NCI-H226 (cell line): ENCODE measurements around the gene VSTM5.
"Not testable (repeated sequence)": the region's sequence is repeated elsewhere in the genome, so short reads cannot be mapped to it uniquely, and the experiment has no call there.

ENCODE experiments used
- DNase-seq: peaks from one replicate; pipeline ENCODE4 v3.0.0-alpha.2; 2015

The VSTM5 gene

DNA sequence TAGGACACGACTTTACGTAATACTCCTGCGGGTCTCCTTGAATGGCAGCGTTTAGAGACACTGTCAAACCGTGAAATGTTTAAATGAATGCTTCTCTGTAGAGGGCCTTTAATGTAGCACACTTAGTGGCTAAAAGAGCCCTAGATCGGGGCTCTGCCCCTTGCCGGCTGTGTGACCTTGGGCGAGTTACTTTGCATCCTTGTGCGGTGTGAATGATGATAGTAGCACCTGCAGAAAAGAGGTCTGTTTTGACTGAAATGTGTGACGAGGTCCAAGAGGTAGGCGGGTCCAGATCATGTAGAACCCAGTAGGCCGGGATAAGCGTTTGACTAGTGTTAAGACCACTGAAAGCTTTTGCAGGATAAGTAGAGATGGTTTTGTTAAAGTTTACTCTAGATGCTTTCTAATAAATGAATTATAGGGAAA lies 65.5 kb downstream of the VSTM5 start:
- no peak for DNase-seq

DNA sequence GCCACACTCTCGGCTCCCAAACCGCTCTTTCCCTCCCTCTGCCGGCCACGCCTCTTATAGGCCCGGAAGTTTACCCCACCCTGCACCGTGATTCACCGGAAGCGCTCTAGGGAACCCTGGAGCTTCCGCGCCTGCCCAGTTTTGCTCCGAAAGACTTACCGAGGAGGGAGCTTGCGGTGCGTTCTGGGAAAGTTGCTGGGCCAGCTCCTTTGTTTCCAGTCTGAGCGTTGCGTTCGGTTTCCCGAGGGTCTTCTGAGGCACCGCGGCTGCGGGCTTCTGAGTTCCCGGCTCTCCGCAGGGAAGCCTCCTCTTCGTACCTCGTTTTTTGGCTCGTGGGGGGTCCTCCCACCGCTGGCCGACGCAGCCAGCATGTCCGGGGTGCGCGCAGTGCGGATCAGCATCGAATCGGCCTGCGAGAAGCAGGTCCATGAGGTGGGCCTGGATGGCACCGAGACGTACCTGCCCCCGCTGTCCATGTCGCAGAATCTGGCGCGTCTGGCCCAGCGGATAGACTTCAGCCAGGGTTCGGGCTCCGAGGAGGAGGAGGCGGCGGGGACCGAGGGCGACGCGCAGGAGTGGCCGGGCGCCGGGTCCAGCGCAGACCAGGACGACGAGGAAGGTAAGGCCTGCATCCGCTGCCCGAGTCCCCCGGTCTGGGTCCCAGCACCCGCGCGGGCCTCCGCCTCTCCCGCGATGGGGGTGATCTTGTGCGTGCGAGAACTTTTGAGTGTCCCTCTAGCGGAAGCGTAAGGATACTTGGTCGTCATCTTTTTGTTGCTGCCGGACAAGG lies 66.1 kb downstream of the VSTM5 start, which contains the start of gene MED17:
Gene MED17, plus strand, starts transcription at position 138 of the 790 bp plus-strand sequence. Its CDS starts 232 bp downstream, at position 370.
- peak; percentile 92 for DNase-seq

DNA sequence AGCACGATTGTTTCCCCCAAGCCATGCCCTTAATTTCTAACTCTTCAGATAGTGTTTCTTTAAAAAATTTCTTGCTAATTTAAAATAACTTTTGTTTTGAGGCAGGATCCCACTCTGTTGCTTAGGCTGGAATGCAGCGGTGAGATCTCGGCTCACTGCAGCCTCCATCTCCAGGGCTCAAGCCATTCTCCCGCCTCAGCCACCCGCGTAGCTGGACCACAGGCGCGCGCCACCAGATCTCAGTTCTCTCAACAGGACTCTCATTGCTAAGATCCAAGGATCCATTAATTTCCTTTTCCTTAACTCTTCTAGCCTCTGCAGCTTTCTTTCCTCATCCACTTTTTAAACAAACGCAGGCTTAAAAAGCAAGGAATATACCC lies 66.7 kb downstream of the VSTM5 start:
- no peak for DNase-seq

DNA sequence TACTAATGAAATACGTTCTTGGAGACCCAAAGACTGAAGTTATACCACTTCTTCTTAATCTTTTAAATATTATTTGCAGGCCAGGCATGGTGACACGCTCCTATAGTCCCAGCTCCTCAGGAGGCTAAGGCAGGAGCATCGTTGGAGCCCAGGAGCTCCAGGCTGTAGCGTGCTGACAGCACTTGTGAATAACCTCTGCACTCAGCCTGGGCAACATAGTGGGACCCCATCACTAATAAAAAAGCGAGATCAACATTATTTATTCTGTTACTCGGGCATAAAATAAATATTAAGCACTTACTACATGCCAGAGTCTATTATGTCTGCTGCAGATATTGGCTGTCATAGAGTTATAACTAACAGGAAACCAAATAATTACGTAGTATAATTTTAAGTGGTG lies 67.1 kb downstream of the VSTM5 start:
- DNase-seq = no peak

DNA sequence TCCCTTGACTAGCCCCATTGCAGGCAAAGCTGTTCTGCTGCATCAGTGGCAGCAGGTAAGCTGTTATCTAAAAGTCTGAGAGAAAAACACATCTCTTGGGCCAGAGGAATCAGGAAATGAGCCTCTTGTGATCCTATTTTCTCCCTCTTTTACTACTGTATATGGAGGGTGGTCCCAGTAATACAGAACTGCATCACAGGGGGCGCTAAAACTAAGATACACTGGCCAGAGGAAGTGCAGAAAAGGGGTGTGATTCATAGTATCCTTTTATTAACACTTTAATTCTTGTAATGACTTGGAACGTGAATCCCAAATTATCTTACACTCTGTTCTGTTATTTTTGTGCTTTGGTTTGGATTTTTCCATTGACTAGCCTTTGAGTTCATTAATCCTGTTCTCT lies 75.1 kb downstream of the VSTM5 start:
- no peak for DNase-seq

DNA sequence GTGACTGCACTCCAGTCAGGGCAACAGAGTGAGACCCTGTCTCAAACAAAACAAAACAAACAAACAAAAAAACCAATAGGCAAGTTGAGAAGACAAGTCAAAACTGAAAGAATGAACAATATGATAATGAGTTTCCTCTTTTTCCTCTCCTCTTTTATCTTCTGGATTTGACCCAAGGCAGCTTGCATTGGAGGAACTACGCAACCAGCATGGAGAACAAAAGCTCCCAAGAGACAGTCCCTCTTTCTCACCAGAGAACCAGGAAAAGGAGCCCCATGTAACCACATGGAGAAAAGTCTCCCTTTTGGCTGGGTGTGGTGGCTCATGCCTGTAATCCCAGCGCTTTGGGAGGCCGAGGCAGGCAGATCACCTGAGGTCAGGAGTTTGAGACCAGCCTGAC lies 75.9 kb downstream of the VSTM5 start:
- DNase-seq = not testable (repeated sequence)

DNA sequence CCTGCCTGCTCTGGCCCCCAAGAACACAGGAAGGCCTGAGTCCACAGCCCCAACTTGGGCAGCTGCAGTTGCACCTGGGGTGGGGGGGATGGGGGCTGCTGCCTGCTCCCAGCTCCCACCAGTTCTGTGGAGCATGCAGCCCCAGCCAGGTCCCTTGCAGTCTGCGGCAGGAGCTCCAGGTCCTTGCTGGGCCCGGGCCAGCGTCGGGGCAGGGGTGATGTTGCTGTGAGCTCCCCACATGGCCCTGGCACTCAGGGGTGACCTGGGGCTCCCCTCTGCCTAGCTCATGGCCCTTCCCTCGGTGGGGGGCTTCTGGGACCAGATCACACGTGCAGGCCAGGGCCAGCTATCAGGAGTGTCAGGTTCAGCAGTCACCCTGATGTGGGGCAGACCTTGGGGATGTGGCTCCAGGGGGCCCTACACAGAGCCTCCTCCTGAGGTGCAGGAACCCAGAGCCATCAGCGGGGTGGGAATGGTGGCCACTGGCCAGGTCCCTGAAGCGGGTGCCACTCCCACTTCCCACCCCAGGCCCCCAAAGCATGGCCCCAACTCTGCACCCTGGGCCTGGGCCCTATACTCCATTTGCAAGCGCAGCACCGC lies 76.7 kb downstream of the VSTM5 start:
- DNase-seq = no peak

DNA sequence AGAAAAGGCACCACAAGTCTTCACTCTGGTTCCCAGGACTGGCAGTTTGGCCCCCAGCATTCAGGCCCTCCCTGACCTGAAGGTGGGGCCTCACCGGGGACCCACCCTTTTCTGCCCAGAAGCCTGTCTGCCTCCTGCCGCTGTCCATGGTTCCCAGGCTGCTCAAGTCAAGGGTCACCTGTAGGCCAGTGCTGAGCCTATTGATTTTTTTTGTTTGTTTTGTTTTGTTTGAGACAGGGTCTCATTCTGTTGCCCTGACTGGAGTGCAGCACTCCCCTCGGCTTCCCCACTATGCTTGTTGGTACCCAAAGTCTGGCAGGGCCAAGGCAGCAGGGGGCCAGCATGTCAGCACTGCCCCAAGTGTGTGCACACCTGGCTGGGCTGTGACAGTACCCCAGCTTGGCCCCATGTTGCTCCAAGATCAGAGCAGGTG lies 77.4 kb downstream of the VSTM5 start:
- no peak for DNase-seq

DNA sequence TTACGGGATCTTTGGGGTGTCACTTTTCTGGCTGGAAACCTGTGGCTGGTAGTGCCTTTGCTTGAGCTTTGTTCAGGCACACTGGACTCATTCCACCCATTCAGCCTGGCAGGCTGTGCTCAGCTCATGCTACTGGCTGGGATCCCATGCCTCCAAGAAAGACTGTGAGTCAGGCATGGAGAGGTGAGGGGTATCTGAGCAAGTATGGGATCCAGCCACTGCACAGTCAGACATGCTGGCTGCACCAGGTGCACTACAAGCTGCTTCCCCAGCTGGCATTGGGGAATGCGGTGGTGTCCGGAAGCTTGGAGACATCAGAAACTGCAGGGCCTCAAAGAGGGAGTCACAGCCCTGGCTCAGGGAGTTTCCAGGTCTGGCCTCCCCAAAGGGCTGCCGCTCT lies 78.3 kb downstream of the VSTM5 start:
- DNase-seq = no peak

DNA sequence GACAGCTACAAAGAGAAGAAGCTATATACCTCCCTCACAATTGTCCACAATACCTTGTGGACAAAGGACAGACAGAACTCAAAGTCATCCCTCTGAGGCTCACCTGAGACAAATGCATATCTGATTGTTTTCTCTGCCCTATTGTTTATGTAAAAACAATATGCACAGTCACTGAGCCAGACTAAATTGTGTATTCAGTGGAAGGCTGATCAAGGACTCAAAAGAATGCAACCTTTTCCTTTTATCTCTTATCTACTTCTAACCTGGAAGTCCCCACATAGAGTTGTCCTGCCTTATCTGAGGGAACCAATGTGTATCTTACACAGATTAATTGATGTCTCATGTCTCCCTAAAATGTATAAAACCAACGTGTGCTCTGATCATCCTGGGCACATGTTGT lies 80.3 kb downstream of the VSTM5 start:
- no peak for DNase-seq
